CD4-positive, alpha-beta T cell (primary cell): ENCODE results near the gene APOLD1. TPM values are rescaled to one million over a fixed set of nuclear protein-coding genes. Genes with fewer than 3 reads are reported as not detected.
"Not testable (repeated sequence)": the region's sequence is repeated elsewhere in the genome, so short reads cannot be mapped to it uniquely, and the experiment has no call there.

ENCODE experiments used
- ATAC-seq: fragments of 200-7000 bp; cut with Tn5 transposase; one replicate; pipeline ENCODE4 v1.10.0; 2022; ENCODE audit warnings: mild to moderate bottlenecking; ENCODE audit not compliant: poor library complexity
- CTCF ChIA-PET: fragments of 350-600 bp; sonication (Branson Sonifier 250); formaldehyde crosslinking; loops from one replicate; lab custom pipeline; 2021; ENCODE audit warnings: antibody characterized with exemption, inconsistent platforms; lab: Charles Lee
- POLR2A ChIA-PET: fragments of 350-600 bp; sonication (Branson Sonifier 250); formaldehyde crosslinking; loops from one replicate; lab custom pipeline; 2021; ENCODE audit warnings: antibody characterized with exemption, inconsistent platforms; lab: Charles Lee
- DNase-seq, 14 experiments: peaks; one replicate each; pipeline ENCODE4 v3.0.0-alpha.2; 2013 to 2020; ENCODE audit warnings: mixed read lengths in 2 of 14
- H3K27ac ChIP-seq, 2 donors: one replicate each; pipeline versions ENCODE4 v1.5.1 to v1.7.0; 2013; ENCODE audit warnings: low read length in 2 of 2, low read depth in 1 of 2, mild to moderate bottlenecking in 1 of 2
- H3K27me3 ChIP-seq, 2 experiments: 1 replicate in 1 of 2; 2 replicates in 1 of 2; pipeline versions ENCODE4 v1.6.1 to v1.7.0; 2013; ENCODE audit warnings: low read length in 2 of 2, control low read depth in 1 of 2, mild to moderate bottlenecking in 1 of 2, moderate library complexity in 1 of 2; ENCODE audit not compliant: insufficient read depth in 2 of 2, control insufficient read depth in 1 of 2
- H3K36me3 ChIP-seq: one replicate; pipeline ENCODE4 v1.6.1; 2013; ENCODE audit warnings: low read length, control low read depth; ENCODE audit not compliant: insufficient read depth
- H3K4me1 ChIP-seq: one replicate; pipeline ENCODE4 v1.6.1; 2013; ENCODE audit warnings: low read length, control low read depth; ENCODE audit not compliant: insufficient read depth
- H3K4me3 ChIP-seq: one replicate; pipeline ENCODE4 v1.5.1; 2013; ENCODE audit warnings: mild to moderate bottlenecking, low read length, moderate library complexity
- H3K9me3 ChIP-seq, 2 experiments: 1 replicate in 1 of 2; 2 replicates in 1 of 2; pipeline versions ENCODE4 v1.6.1 to v1.7.0; 2013; ENCODE audit warnings: low read length in 2 of 2, mild to moderate bottlenecking in 2 of 2, control low read depth in 1 of 2, moderate library complexity in 1 of 2; ENCODE audit not compliant: control insufficient read depth in 1 of 2, insufficient read depth in 1 of 2
- H3K27ac Mint-ChIP-seq: one replicate; pipeline ENCODE4 v1.8.0; 2020; ENCODE audit warnings: mixed read lengths
- H3K27me3 Mint-ChIP-seq: one replicate; pipeline ENCODE4 v1.8.0; 2021; ENCODE audit warnings: mixed read lengths
- H3K36me3 Mint-ChIP-seq: one replicate; pipeline ENCODE4 v1.8.0; 2021; ENCODE audit warnings: low read depth, mixed read lengths
- H3K4me1 Mint-ChIP-seq: one replicate; pipeline ENCODE4 v1.8.0; 2021; ENCODE audit warnings: low read depth, mixed read lengths
- H3K4me3 Mint-ChIP-seq: one replicate; pipeline ENCODE4 v1.8.0; 2020; ENCODE audit warnings: mild to moderate bottlenecking, mixed read lengths
- H3K9me3 Mint-ChIP-seq: one replicate; pipeline ENCODE4 v1.8.0; 2020; ENCODE audit warnings: mixed read lengths
- CTCF ChIP-seq: fragments of 200-600 bp; IDR thresholded peaks from one replicate; pipeline ENCODE4 v1.8.0; 2022; ENCODE audit warnings: antibody characterized with exemption, mild to moderate bottlenecking
- intact Hi-C, 2 experiments: fragments of 100-400 bp; cut with DNase I in 1 of 2; cut with micrococcal nuclease in 1 of 2; formaldehyde crosslinking; loops; one replicate each; pipeline versions ENCODE4 v1.15.1 to v1.9.0; 2023 to 2025; cut with DNase I, micrococcal nuclease
- polyA plus RNA-seq, 2 donors: library from polyadenylated mRNA; unstranded; fragments of 120-200 nt; gene quantifications; one replicate each; pipeline ENCODE4 v1.2.1, GENCODE V29; 2013
- total RNA-seq, 174 experiments: library from RNA in 2 of 174; stranded (reverse) in 2 of 174; gene quantifications; one replicate each; pipeline ENCODE4 v1.2.3 and lab custom pipeline; 2021 to 2026

The APOLD1 gene
- total RNA-seq (1 to 10 TPM; 1.8 to 3.4 TPM), total RNA-seq (lab: John Stamatoyannopoulos, UW) (3.8 to 15.4 (median 7.6) reads per million in 172 experiments)
- polyA plus RNA-seq (2013, experiment 1 of 2) = 1.4 TPM
- polyA plus RNA-seq (2013, experiment 2 of 2) = 1.4 TPM

- no peaks in the 10 kb centered on the region for H3K9me3 Mint-ChIP-seq
- H3K4me1 Mint-ChIP-seq = peaks cover 20% of the 10 kb centered on the region
- H3K27me3 ChIP-seq = no peaks in the 10 kb centered on the region
- ChIA-PET POLR2A (interaction anchor here (2.6 to 3.5 kb wide), 2 partner anchors 21 to 24 kb away, joined by 13 to 24 read pairs; no protein-coding TSS in a partner anchor), CTCF (no interaction called here)
- H3K27ac ChIP-seq = peak within 1 kb of the TSS in 1 of 2 donors; percentile 64
- DNase-seq = no peak
- no peaks in the 10 kb centered on the region for H3K9me3 ChIP-seq
- H3K4me3 Mint-ChIP-seq = peak within 1 kb of the TSS; percentile 85
- no peaks in the 10 kb centered on the region for H3K36me3 ChIP-seq
- TF ChIP-seq CTCF = no peak
- intact Hi-C loops = loop anchor here (5.0 to 10.0 kb wide), 3 partner anchors 212 to 310 kb away; partner anchors contain the start of gene HEBP1 (in 1 of the 2)
- H3K4me1 ChIP-seq = peaks cover 27% of the 10 kb centered on the region
- H3K36me3 Mint-ChIP-seq = no peaks in the 10 kb centered on the region
- H3K4me3 ChIP-seq = peak within 1 kb of the TSS; percentile 79
- ATAC-seq = no peak
- peak within 1 kb of the TSS; percentile 83 for H3K27ac Mint-ChIP-seq
- H3K27me3 Mint-ChIP-seq = no peaks in the 10 kb centered on the region
Observed at GRCh38 chr12:12784911-12785814, at the start of gene APOLD1. TSS of gene APOLD1 (plus strand) at chr12:12785659. CDS start at chr12:12785692, 33 bp downstream.

- Histone ChIP-seq H3K27me3 (no peaks in the 10 kb centered on the region), H3K36me3 (peaks cover 1% of the 10 kb centered on the region), H3K4me1 (peaks cover 30% of the 10 kb centered on the region), H3K27ac (peak overlapping the region; percentile 34 to 40), H3K9me3 (no peaks in the 10 kb centered on the region), H3K4me3 (peak overlapping the region; percentile 34)
- TF ChIP-seq CTCF = peak; percentile 71
- intact Hi-C loops = loop anchor here (1.0 to 5.0 kb wide), 8 partner anchors 12 to 361 kb away; partner anchors contain the start of gene GPR19 (in 1 of the 2)
- ATAC-seq (peak; percentile 82), DNase-seq (peak in 13 of 14 experiments; percentile 15 to 87 (median 33))
- ChIA-PET CTCF (interaction anchor here (0.8 to 2.5 kb wide), 34 partner anchors 10 to 403 kb away, joined by 3 to 29 read pairs (median 4); partner anchors contain the start of genes BORCS5, CDKN1B, DDX47 and DUSP16), POLR2A (interaction anchor here (0.5 to 6.2 kb wide), 41 partner anchors 10 to 475 kb away, joined by 3 to 414 read pairs (median 4); partner anchors contain the start of genes BORCS5, CDKN1B, DUSP16 and GPR19)
- Mint-ChIP-seq H3K4me1 (peaks cover 41% of the 10 kb centered on the region), H3K27ac (peak overlapping the region; percentile 85), H3K27me3 (no peaks in the 10 kb centered on the region), H3K4me3 (peak overlapping the region; percentile 58), H3K9me3 (no peaks in the 10 kb centered on the region), H3K36me3 (peaks cover under 1% of the 10 kb centered on the region)
Observed at GRCh38 chr12:12736759-12737676, 48.4 kb upstream of the APOLD1 start.

GRCh38 chr12:12738152-12738551 is 47.3 kb upstream of the APOLD1 start:
- not testable (repeated sequence) for H3K4me3 ChIP-seq, H3K27me3 Mint-ChIP-seq, H3K4me3 Mint-ChIP-seq, H3K36me3 ChIP-seq, H3K9me3 Mint-ChIP-seq, ATAC-seq, H3K27me3 ChIP-seq, H3K9me3 ChIP-seq, H3K36me3 Mint-ChIP-seq, H3K27ac ChIP-seq, DNase-seq
- ChIA-PET CTCF (interaction anchor here (0.9 to 2.5 kb wide), 8 partner anchors 11 to 106 kb away, joined by 4 to 29 read pairs (median 16); partner anchors contain the start of gene CDKN1B), POLR2A (interaction anchor here (1.2 to 6.2 kb wide), 11 partner anchors 8 to 381 kb away, joined by 3 to 414 read pairs (median 15); partner anchors contain the start of genes BORCS5, CDKN1B, DUSP16 and GPR19)
- intact Hi-C loops = loop anchor here in 1 of 2 experiments (5.0 kb wide), 1 partner anchor 171 kb away; no protein-coding TSS in a partner anchor
- peaks cover 32% of the 10 kb centered on the region for H3K4me1 ChIP-seq
- Mint-ChIP-seq H3K27ac (peak overlapping the region; percentile 85), H3K4me1 (peaks cover 37% of the 10 kb centered on the region)
